ENCODE measurements around the gene TAOK1. TPM values are rescaled to one million over a fixed set of nuclear protein-coding genes. Genes with fewer than 3 reads are reported as not detected.
A peak's percentile ranks its signal among the peaks of the same experiment; 100 is the strongest.

The TAOK1 gene
- total and polyA plus RNA-seq, 2 of the 13 experiments (the other 11 are each of a cell fraction or from before 2014, with no cell fraction given) = 14.1 to 23.0 TPM

GRCh38 chr17:29568331-29569244, 178.4 kb downstream of the TAOK1 start, which contains the start of gene TP53I13 (continued):
- TF ChIP-seq ZBTB37 (CRISPR knock-in tag; IDR thresholded peaks at IDR 0.05) (no peak; the same call in 1 of the 2 replicates), SNAPC2 (CRISPR knock-in tag; IDR thresholded peaks at IDR 0.05) (no peak), ELK4 (CRISPR knock-in tag; IDR thresholded peaks at IDR 0.05; ENCODE audit: borderline replicate concordance) (no peak), ZNF101 (CRISPR knock-in tag; IDR thresholded peaks at IDR 0.05; ENCODE audit: borderline replicate concordance, low read depth) (no peak), ZBTB39 (CRISPR knock-in tag; IDR thresholded peaks at IDR 0.05) (no peak), GTF2F1 (IDR thresholded peaks at IDR 0.05; ENCODE audit: low read length) (no peak), ZMYM3 (CRISPR knock-in tag; IDR thresholded peaks at IDR 0.05) (no peak), ARNTL (CRISPR knock-in tag; IDR thresholded peaks at IDR 0.05) (no peak), IRF1 (CRISPR knock-in tag; IDR thresholded peaks at IDR 0.05; ENCODE audit: low read depth) (no peak), ZNF362 (CRISPR knock-in tag; IDR thresholded peaks at IDR 0.05; ENCODE audit: borderline replicate concordance) (no peak), TEF (CRISPR knock-in tag; IDR thresholded peaks at IDR 0.05) (no peak), PLSCR1 (CRISPR knock-in tag; IDR thresholded peaks at IDR 0.05; ENCODE audit: borderline replicate concordance) (no peak), ZBTB38 (CRISPR knock-in tag; IDR thresholded peaks at IDR 0.05) (no peak), WIZ (CRISPR knock-in tag; IDR thresholded peaks at IDR 0.05) (no peak), UBTF (CRISPR knock-in tag; IDR thresholded peaks at IDR 0.05) (peak; percentile 79), TBX2 (CRISPR knock-in tag; IDR thresholded peaks at IDR 0.05; ENCODE audit: borderline replicate concordance) (peak; percentile 35; the same call in 1 of the 2 replicates)

Measured in HepG2 (cell line).